HEK293T (cell line): ENCODE results near the gene EBNA1BP2.

Experiments used
- ARNT ChIP-seq: fragments of 450-650 bp; IDR thresholded peaks from 2 replicates; pipeline ENCODE4 v1.6.1; 2017; ENCODE audit warnings: mild to moderate bottlenecking
- BHLHE40 ChIP-seq: fragments of 450-650 bp; IDR thresholded peaks from 2 replicates; pipeline ENCODE4 v1.6.1; 2016; ENCODE audit warnings: mild to moderate bottlenecking, moderate library complexity, borderline replicate concordance
- ELF4 ChIP-seq: fragments of 450-650 bp; IDR thresholded peaks from 2 replicates; pipeline ENCODE4 v1.6.1; 2017; ENCODE audit warnings: antibody characterized with exemption
- FOXA1 ChIP-seq: fragments of 450-650 bp; IDR thresholded peaks from 2 replicates; pipeline ENCODE4 v1.6.1; 2016; ENCODE audit warnings: mild to moderate bottlenecking
- FOXK2 ChIP-seq: fragments of 450-650 bp; IDR thresholded peaks from 2 replicates; pipeline ENCODE4 v1.6.1; 2016; ENCODE audit warnings: mild to moderate bottlenecking
- FOXM1 ChIP-seq: fragments of 450-650 bp; IDR thresholded peaks from 2 replicates; pipeline ENCODE4 v1.6.1; 2017; ENCODE audit warnings: mild to moderate bottlenecking, borderline replicate concordance
- HDGF ChIP-seq: fragments of 450-650 bp; IDR thresholded peaks from 2 replicates; pipeline ENCODE4 v1.6.1; 2017; ENCODE audit warnings: antibody characterized with exemption, borderline replicate concordance
- SP1 ChIP-seq: fragments of 450-650 bp; IDR thresholded peaks from 2 replicates; pipeline ENCODE4 v1.6.1; 2017
- SUZ12 ChIP-seq: fragments of 450-650 bp; IDR thresholded peaks from 2 replicates; pipeline ENCODE4 v1.6.1; 2016; ENCODE audit warnings: mild to moderate bottlenecking
- TARDBP ChIP-seq: fragments of 450-650 bp; IDR thresholded peaks from 2 replicates; pipeline ENCODE4 v1.6.1; 2016

DNA sequence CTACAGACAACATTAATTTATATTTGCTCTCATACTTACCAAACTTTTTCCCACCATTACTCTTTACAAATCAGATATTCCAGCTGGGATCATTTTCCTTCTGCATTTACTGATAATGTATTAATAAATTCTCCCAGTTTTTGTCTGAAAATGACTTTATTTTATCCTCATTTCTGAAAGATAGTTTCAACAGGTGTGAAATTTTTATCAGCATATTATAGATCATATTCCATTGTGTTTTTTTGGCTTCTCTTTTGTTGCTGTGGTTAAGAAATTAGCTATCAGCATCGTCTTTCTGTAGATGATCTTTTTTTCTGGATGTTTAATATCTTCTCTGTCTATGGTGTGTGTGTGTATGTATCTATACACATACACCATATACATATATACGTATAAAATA, 2.8 kb upstream of the EBNA1BP2 start:
- TF ChIP-seq BHLHE40 (no peak), FOXM1 (no peak), HDGF (no peak), TARDBP (no peak), SP1 (no peak), SUZ12 (no peak), ARNT (no peak), ELF4 (no peak), FOXA1 (no peak), FOXK2 (no peak)
